ENCODE measurements around the gene L3MBTL4. TPM values are rescaled to one million over a fixed set of nuclear protein-coding genes. Genes with fewer than 3 reads are reported as not detected.
A peak's percentile ranks its signal among the peaks of the same experiment; 100 is the strongest.

L3MBTL4 gene
- total and polyA plus RNA-seq, 5 donors: 4.9 to 36.9 (median 31.4) TPM

- H3K9me3 ChIP-seq (ENCODE audit: control insufficient read depth, low read length): no peaks in the 10 kb centered on the region
- intact Hi-C loops (cut with DNase I): no loop called here
- ATAC-seq (no peak), DNase-seq (no peak)
- H3K4me3 ChIP-seq (ENCODE audit: low read length): no peak overlapping the region
- no peaks in the 10 kb centered on the region for H3K4me1 ChIP-seq (ENCODE audit: control insufficient read depth, insufficient read depth, low read length)
- no peaks in the 10 kb centered on the region for H3K27me3 ChIP-seq (ENCODE audit: control insufficient read depth, insufficient read depth)
- H3K27ac ChIP-seq (ENCODE audit: low read length): no peak overlapping the region
- 77% methylated on average over 6 of the region's 6 CpGs for WGBS
These were observed 38.1 kb downstream of the L3MBTL4 start for GRCh38 chr18:6376433-6377229.

- intact Hi-C loops (cut with DNase I): no loop called here
- ATAC-seq (no peak), DNase-seq (peak in 1 of 3 donors; percentile 34)
- H3K27ac ChIP-seq (ENCODE audit: low read length): no peak overlapping the region
- H3K9me3 ChIP-seq (ENCODE audit: control insufficient read depth, low read length): no peaks in the 10 kb centered on the region
- 84% methylated on average over 14 of the region's 14 CpGs for WGBS
- no peaks in the 10 kb centered on the region for H3K4me1 ChIP-seq (ENCODE audit: control insufficient read depth, insufficient read depth, low read length)
- no peak overlapping the region for H3K4me3 ChIP-seq (ENCODE audit: low read length)
- H3K27me3 ChIP-seq (ENCODE audit: control insufficient read depth, insufficient read depth): no peaks in the 10 kb centered on the region
These were observed 39.7 kb downstream of the L3MBTL4 start for GRCh38 chr18:6374935-6375529.

GRCh38 chr18:6374340-6374739, 40.4 kb downstream of the L3MBTL4 start:
- 46% methylated on average over 8 of the region's 8 CpGs for WGBS
- Histone ChIP-seq H3K9me3 (ENCODE audit: control insufficient read depth, low read length) (no peaks in the 10 kb centered on the region), H3K4me1 (ENCODE audit: control insufficient read depth, insufficient read depth, low read length) (no peaks in the 10 kb centered on the region), H3K27ac (ENCODE audit: low read length) (peak overlapping the region; percentile 15), H3K27me3 (ENCODE audit: control insufficient read depth, insufficient read depth) (no peaks in the 10 kb centered on the region), H3K4me3 (ENCODE audit: low read length) (no peak overlapping the region)
- DNase-seq: no peak
- no peak for ATAC-seq
- intact Hi-C loops (cut with DNase I): no loop called here

GRCh38 chr18:6373187-6373586, 41.5 kb downstream of the L3MBTL4 start:
- 71% methylated on average over 5 of the region's 5 CpGs for WGBS
- intact Hi-C loops (cut with DNase I): no loop called here
- Histone ChIP-seq H3K4me1 (ENCODE audit: control insufficient read depth, insufficient read depth, low read length) (no peaks in the 10 kb centered on the region), H3K9me3 (ENCODE audit: control insufficient read depth, low read length) (no peaks in the 10 kb centered on the region), H3K27ac (ENCODE audit: low read length) (no peak overlapping the region), H3K4me3 (ENCODE audit: low read length) (no peak overlapping the region), H3K27me3 (ENCODE audit: control insufficient read depth, insufficient read depth) (no peaks in the 10 kb centered on the region)
- ATAC-seq (no peak), DNase-seq (no peak)

- Histone ChIP-seq H3K27me3 (ENCODE audit: control insufficient read depth, insufficient read depth) (no peaks in the 10 kb centered on the region), H3K27ac (ENCODE audit: low read length) (peak overlapping the region; percentile 51), H3K4me1 (ENCODE audit: control insufficient read depth, insufficient read depth, low read length) (peaks cover 5% of the 10 kb centered on the region), H3K9me3 (ENCODE audit: control insufficient read depth, low read length) (no peaks in the 10 kb centered on the region), H3K4me3 (ENCODE audit: low read length) (no peak overlapping the region)
- WGBS: 55% methylated on average over 12 of the region's 12 CpGs
- peak in 2 of 3 donors; percentile 50 to 62 for DNase-seq
- peak in 1 of 2 donors; percentile 23 for ATAC-seq
- intact Hi-C loops (cut with DNase I): no loop called here
These were observed 43.6 kb downstream of the L3MBTL4 start for GRCh38 chr18:6370886-6371635.

- WGBS: 36% methylated on average over 8 of the region's 8 CpGs
- Histone ChIP-seq H3K4me3 (ENCODE audit: low read length) (no peak overlapping the region), H3K27ac (ENCODE audit: low read length) (no peak overlapping the region), H3K27me3 (ENCODE audit: control insufficient read depth, insufficient read depth) (no peaks in the 10 kb centered on the region), H3K9me3 (ENCODE audit: control insufficient read depth, low read length) (no peaks in the 10 kb centered on the region), H3K4me1 (ENCODE audit: control insufficient read depth, insufficient read depth, low read length) (peaks cover 5% of the 10 kb centered on the region)
- intact Hi-C loops (cut with DNase I): no loop called here
- peak; percentile 55 to 63 for ATAC-seq
- DNase-seq: peak in 2 of 3 donors; percentile 20 to 50
These were observed 44.3 kb downstream of the L3MBTL4 start for GRCh38 chr18:6370410-6370809.

GRCh38 chr18:6368017-6368416, 46.7 kb downstream of the L3MBTL4 start:
- Histone ChIP-seq H3K9me3 (ENCODE audit: control insufficient read depth, low read length) (no peaks in the 10 kb centered on the region), H3K27ac (ENCODE audit: low read length) (no peak overlapping the region), H3K27me3 (ENCODE audit: control insufficient read depth, insufficient read depth) (no peaks in the 10 kb centered on the region), H3K4me3 (ENCODE audit: low read length) (no peak overlapping the region), H3K4me1 (ENCODE audit: control insufficient read depth, insufficient read depth, low read length) (peaks cover 5% of the 10 kb centered on the region)
- WGBS: 94% methylated on average over 6 of the region's 6 CpGs
- ATAC-seq: no peak
- DNase-seq: no peak
- intact Hi-C loops (cut with DNase I): no loop called here

- no peak overlapping the region for H3K27ac ChIP-seq (ENCODE audit: low read length)
- H3K4me1 ChIP-seq (ENCODE audit: control insufficient read depth, insufficient read depth, low read length): peaks cover 5% of the 10 kb centered on the region
- no peaks in the 10 kb centered on the region for H3K9me3 ChIP-seq (ENCODE audit: control insufficient read depth, low read length)
- no peaks in the 10 kb centered on the region for H3K27me3 ChIP-seq (ENCODE audit: control insufficient read depth, insufficient read depth)
- DNase-seq: no peak
- ATAC-seq: no peak
- no peak overlapping the region for H3K4me3 ChIP-seq (ENCODE audit: low read length)
- WGBS: 69% methylated on average over 3 of the region's 3 CpGs
- intact Hi-C loops (cut with DNase I): no loop called here
These were observed 47.5 kb downstream of the L3MBTL4 start for GRCh38 chr18:6367208-6367607.

- Histone ChIP-seq H3K27me3 (ENCODE audit: control insufficient read depth, insufficient read depth) (no peaks in the 10 kb centered on the region), H3K27ac (ENCODE audit: low read length) (no peak overlapping the region), H3K4me1 (ENCODE audit: control insufficient read depth, insufficient read depth, low read length) (peaks cover 5% of the 10 kb centered on the region), H3K9me3 (ENCODE audit: control insufficient read depth, low read length) (no peaks in the 10 kb centered on the region), H3K4me3 (ENCODE audit: low read length) (no peak overlapping the region)
- no peak for DNase-seq
- whole genome bisulfite sequencing: 54% methylated on average over 4 of the region's 4 CpGs
- ATAC-seq: peak in 1 of 2 donors; percentile 9
- intact Hi-C loops (cut with DNase I): no loop called here
These were observed 47.9 kb downstream of the L3MBTL4 start for GRCh38 chr18:6366776-6367175.

GRCh38 chr18:6365385-6365784, 49.3 kb downstream of the L3MBTL4 start:
- no peak for DNase-seq
- Histone ChIP-seq H3K27ac (ENCODE audit: low read length) (no peak overlapping the region), H3K4me3 (ENCODE audit: low read length) (no peak overlapping the region), H3K4me1 (ENCODE audit: control insufficient read depth, insufficient read depth, low read length) (peaks cover 5% of the 10 kb centered on the region), H3K27me3 (ENCODE audit: control insufficient read depth, insufficient read depth) (no peaks in the 10 kb centered on the region), H3K9me3 (ENCODE audit: control insufficient read depth, low read length) (no peaks in the 10 kb centered on the region)
- intact Hi-C loops (cut with DNase I): no loop called here
- no peak for ATAC-seq

- Histone ChIP-seq H3K9me3 (ENCODE audit: control insufficient read depth, low read length) (no peaks in the 10 kb centered on the region), H3K27ac (ENCODE audit: low read length) (no peak overlapping the region), H3K4me3 (ENCODE audit: low read length) (no peak overlapping the region), H3K4me1 (ENCODE audit: control insufficient read depth, insufficient read depth, low read length) (peaks cover 5% of the 10 kb centered on the region), H3K27me3 (ENCODE audit: control insufficient read depth, insufficient read depth) (no peaks in the 10 kb centered on the region)
- DNase-seq: no peak
- intact Hi-C loops (cut with DNase I): no loop called here
- ATAC-seq: no peak
- WGBS: 69% methylated on average over 7 of the region's 7 CpGs
These were observed 51.5 kb downstream of the L3MBTL4 start for GRCh38 chr18:6363216-6363615.
